Lung (tissue), 12 donors: ENCODE results near the gene XRCC1. TPM values are rescaled to one million over a fixed set of nuclear protein-coding genes. Genes with fewer than 3 reads are reported as not detected.

ENCODE experiments used
- ATAC-seq: fragments of 200-7000 bp; cut with Tn5 transposase; one replicate; pipeline ENCODE4 v1.9.1; 2020; ENCODE audit warnings: moderate number of reproducible peaks; ENCODE audit not compliant: insufficient read depth, low FRiP score
- DNase-seq, 3 donors: peaks; one replicate each; pipeline ENCODE4 v3.0.0-alpha.2; 2013 to 2017
- H3K27ac ChIP-seq, 2 donors: one replicate each; pipeline ENCODE4 v1.5.1; 2013; ENCODE audit warnings: mild to moderate bottlenecking in 2 of 2, moderate library complexity in 2 of 2, control low read depth in 1 of 2, inconsistent platforms in 1 of 2, low read depth in 1 of 2, low read length in 1 of 2
- H3K27me3 ChIP-seq, 3 donors: one replicate each; pipeline ENCODE4 v1.5.1; 2013; ENCODE audit warnings: low read length in 2 of 3; ENCODE audit not compliant: control insufficient read depth in 3 of 3, insufficient read depth in 3 of 3
- H3K36me3 ChIP-seq, 4 donors: one replicate each; pipeline ENCODE4 v1.5.1; 2013; ENCODE audit warnings: low read length in 4 of 4, mild to moderate bottlenecking in 1 of 4, moderate library complexity in 1 of 4; ENCODE audit not compliant: control insufficient read depth in 4 of 4, insufficient read depth in 4 of 4
- H3K4me1 ChIP-seq, 5 donors: one replicate each; pipeline ENCODE4 v1.5.1; 2013; ENCODE audit warnings: low read length in 5 of 5, mild to moderate bottlenecking in 2 of 5, moderate library complexity in 1 of 5; ENCODE audit not compliant: control insufficient read depth in 5 of 5, insufficient read depth in 5 of 5
- H3K4me3 ChIP-seq: one replicate; pipeline ENCODE4 v1.5.1; 2013; ENCODE audit warnings: mild to moderate bottlenecking, control low read depth, moderate library complexity
- H3K9ac ChIP-seq, 2 donors: one replicate each; pipeline ENCODE4 v1.5.1; 2013; ENCODE audit warnings: low read length in 2 of 2, control low read depth in 1 of 2; ENCODE audit not compliant: insufficient read depth in 1 of 2
- H3K9me3 ChIP-seq, 4 donors: one replicate each; pipeline ENCODE4 v1.5.1; 2013; ENCODE audit warnings: low read length in 3 of 4, mild to moderate bottlenecking in 1 of 4, moderate library complexity in 1 of 4; ENCODE audit not compliant: control insufficient read depth in 4 of 4, insufficient read depth in 3 of 4
- CTCF ChIP-seq: IDR thresholded peaks from 2 replicates; pipeline ENCODE4 v1.5.1; 2012; ENCODE audit warnings: mild to moderate bottlenecking; ENCODE audit errors: control extremely low read depth, extremely low read depth
- WGBS, 2 donors: extraction: QIAGEN DNeasy Blood & Tissue Kit; methylation state at CpG; one replicate each; pipeline ENCODE4 v1.1.7; 2013; 5-methylcytosine and 5-hydroxymethylcytosine counted together
- polyA plus RNA-seq, 2 donors: library from polyadenylated mRNA; stranded (reverse); fragments of 200-250 nt; gene quantifications; one replicate each; pipeline ENCODE4 v1.2.1, GENCODE V29; 2013
- total RNA-seq, 2 donors: library from RNA; depleted of rRNA in 1 of 2; stranded (reverse); fragments of >200 nt in 1 of 2; gene quantifications; one replicate each; pipeline ENCODE4 v1.2.1, GENCODE V29; 2014 to 2021
- donor health status: control.
- donor health status: control.
- donor health status: Bipolar disorder and iron deficiency.
- donor health status: healthy.
- donor health status: DM: yes; HTN: yes; CAD: no.

XRCC1 gene
- total and polyA plus RNA-seq, 4 donors = 15.4 to 32.2 (median 24.5) TPM

- ATAC-seq = no peak
- Histone ChIP-seq H3K36me3 (peaks cover 2 to 16% (median 8%) of the 10 kb centered on the region in 4 donors), H3K9me3 (peaks cover 0 to 3% (median 0%) of the 10 kb centered on the region in 4 donors), H3K4me1 (peaks cover 0 to 24% (median 0%) of the 10 kb centered on the region in 5 donors), H3K4me3 (no peak overlapping the region), H3K27ac (peak overlapping the region; percentile 18 to 43), H3K27me3 (no peaks in the 10 kb centered on the region), H3K9ac (no peak overlapping the region)
- TF ChIP-seq CTCF = no peak
- 30 to 43% methylated on average over 17 of the region's 17 CpGs for WGBS, 2 donors
- DNase-seq = no peak
Observed at GRCh38 chr19:43534305-43534815, 41.0 kb downstream of the XRCC1 start.

DNA sequence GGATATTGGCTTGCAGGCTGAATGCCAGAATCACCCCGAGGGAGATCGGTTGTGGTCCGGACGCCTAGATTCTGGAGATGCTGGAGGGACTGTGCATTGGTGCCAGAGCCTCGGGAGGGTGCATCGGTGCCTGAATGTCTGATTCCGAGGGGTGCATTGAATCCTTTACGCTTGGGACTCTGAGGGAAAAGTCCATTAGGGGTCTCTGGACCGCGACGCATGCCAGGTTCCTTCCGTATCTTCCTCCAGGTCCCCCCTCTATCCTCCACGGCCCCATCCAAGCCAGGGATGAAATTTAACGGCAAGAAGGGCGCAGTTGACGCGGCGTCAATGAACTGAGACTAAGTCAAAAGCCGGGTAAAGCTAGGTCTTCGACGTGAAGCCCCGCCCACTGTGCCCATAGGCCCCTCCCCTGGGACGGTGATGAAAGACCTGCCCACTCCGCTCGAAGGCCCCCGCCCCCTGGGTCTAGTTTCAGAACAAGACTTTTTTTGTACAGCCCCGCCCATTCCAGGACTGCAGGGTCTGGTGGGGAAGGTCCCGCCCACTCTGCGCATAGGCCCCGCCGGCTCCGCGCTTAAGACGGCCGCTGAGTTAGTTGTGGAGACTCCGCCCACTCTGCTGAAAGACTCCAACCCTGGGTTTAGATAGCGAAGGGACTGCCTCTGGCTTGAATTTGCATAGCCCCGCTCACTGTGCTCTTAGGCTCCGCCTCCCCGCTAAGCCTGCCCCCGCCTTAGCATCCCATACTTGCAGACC is 41.6 kb downstream of the XRCC1 start:
- H3K4me3 ChIP-seq = peak overlapping the region; percentile 34
- H3K27me3 ChIP-seq = no peaks in the 10 kb centered on the region
- H3K9me3 ChIP-seq = no peaks in the 10 kb centered on the region
- DNase-seq = peak; percentile 99 to 100 (median 100)
- ATAC-seq = peak; percentile 85
- no peak for TF ChIP-seq CTCF
- peaks cover 2 to 10% (median 5%) of the 10 kb centered on the region in 4 donors for H3K36me3 ChIP-seq
- peak overlapping the region in 1 of 2 donors; percentile 64 for H3K9ac ChIP-seq
- 0 to 1% methylated on average over 41 of the region's 41 CpGs for WGBS, 2 donors
- peak overlapping the region; percentile 79 to 94 for H3K27ac ChIP-seq
- H3K4me1 ChIP-seq = peaks cover 0 to 24% (median 0%) of the 10 kb centered on the region in 5 donors

DNA sequence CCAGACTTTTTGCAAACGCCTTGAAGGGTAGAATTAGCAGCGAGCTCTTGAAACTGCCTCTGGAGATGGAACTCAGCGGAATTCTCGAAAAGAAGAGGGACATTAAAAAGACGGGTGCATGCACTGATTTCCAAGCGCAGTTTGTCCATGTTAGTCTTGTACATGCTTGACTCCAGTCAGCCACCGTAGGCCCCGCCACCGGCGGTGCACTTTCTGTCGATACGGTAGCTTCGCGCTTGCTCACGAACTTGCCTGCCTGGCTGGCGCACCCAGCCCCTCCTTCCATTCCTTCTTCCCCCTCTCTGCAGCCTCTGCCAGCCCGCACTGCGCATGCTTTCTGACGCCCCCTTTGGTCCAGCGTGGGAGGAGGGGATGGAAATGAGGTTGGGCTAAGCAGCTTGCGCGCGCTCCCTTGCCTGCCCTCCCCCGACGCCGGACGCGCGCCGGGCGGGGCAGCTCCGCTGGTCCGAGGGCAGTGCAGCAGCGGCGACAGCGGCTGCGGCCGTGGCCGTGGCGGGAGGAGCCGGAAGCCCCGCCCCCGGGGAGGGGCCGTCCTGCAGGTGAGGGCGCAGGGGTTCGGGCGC is 42.3 kb downstream of the XRCC1 start, which contains the start of gene ZNF575:
ZNF575 (plus strand) TSS at position 227 of the 584 bp plus-strand sequence. CDS start 1,235 bp downstream, outside the sequence.
- ATAC-seq = peak; percentile 76
- WGBS, 2 donors = 1% methylated on average over 47 of the region's 47 CpGs
- no peak for TF ChIP-seq CTCF
- Histone ChIP-seq H3K36me3 (peaks cover 0 to 8% (median 2%) of the 10 kb centered on the region in 4 donors), H3K4me1 (peaks cover 0 to 26% (median 0%) of the 10 kb centered on the region in 5 donors), H3K27me3 (no peaks in the 10 kb centered on the region), H3K9me3 (no peaks in the 10 kb centered on the region), H3K9ac (peak within 1 kb of the TSS in 1 of 2 donors; percentile 64), H3K27ac (peak within 1 kb of the TSS; percentile 79 to 94), H3K4me3 (peak within 1 kb of the TSS; percentile 34)
- peak; percentile 97 to 99 (median 99) for DNase-seq
